SKM-1 (cell line): ENCODE data around the gene VPS72.

Experiments used
- DNase-seq: peaks from one replicate; lab custom pipeline; 2025; ENCODE audit not compliant: unreplicated experiment; lab: John Stamatoyannopoulos, UW

VPS72 gene

GRCh38 chr1:151145304-151146071, 44.5 kb downstream of the VPS72 start:
- DNase-seq, result no peak

DNA sequence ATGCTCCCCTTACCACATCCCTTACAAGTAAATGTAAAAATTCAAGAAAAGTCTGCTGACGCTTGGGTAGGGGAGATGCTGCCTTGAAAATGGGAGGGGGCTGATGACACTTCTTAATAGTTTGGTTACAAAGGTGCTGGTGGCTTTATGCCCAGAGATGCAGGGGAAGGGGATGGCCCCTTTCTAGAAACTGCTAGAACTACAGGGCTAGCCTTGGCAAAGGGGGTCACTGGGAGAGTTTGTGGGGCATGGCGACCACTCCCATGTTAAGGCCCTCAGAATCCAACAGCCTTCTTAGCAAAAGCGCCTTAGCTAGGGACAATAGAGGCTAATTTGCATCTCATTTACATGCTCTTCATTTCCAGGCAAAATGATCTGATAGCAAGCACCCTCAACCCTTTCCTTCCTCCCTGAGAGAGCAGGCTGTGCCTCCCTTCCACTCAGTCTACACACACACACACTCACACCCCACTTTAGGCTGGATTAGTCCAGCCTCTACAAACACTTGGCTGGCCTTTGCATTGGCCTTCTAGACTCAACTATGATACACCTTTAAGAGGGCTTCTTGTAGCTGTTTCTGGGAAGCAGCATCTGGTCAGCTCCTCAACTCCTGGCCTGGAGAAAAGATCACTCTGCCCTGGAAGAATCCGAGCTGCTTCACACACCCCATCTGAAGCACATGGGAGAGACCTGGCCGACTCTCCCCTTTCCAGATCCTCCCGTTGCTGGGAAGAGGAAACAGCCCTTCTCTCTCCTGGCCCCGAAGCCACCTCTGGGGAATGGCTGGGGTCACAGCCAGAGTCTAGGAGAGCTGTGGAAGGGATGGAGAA, 45.3 kb downstream of the VPS72 start:
- no peak for DNase-seq

GRCh38 chr1:151143986-151144385, 46.0 kb downstream of the VPS72 start:
- no peak for DNase-seq

- DNase-seq, result no peak
These were observed 47.0 kb downstream of the VPS72 start for GRCh38 chr1:151143057-151143435.

- DNase-seq, result no peak
These were observed 47.5 kb downstream of the VPS72 start for GRCh38 chr1:151142411-151143056.

- DNase-seq, result no peak
These were observed 52.2 kb downstream of the VPS72 start for GRCh38 chr1:151137789-151138188.

- DNase-seq, result no peak
These were observed 54.3 kb downstream of the VPS72 start for GRCh38 chr1:151135433-151136385.

DNA sequence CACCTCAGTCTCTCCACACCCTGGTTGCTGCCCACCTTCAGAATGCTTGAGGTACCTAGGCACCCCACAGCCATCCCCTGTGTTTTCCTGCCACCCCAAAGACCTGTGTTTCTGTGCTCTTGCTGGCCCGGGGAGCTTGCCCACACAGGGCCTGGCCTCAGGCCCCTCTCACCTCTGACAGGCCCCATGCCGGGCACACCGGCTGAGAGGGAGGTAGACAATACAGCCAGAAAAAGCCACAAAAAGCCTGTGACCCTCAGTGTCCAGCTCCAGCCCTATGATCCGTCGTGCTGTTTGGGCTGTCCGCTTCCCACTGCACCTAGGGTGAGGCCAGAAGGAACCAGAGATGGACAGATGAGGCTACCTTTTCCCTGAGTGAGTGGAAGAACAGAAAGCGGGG, 55.0 kb downstream of the VPS72 start:
- no peak for DNase-seq

DNA sequence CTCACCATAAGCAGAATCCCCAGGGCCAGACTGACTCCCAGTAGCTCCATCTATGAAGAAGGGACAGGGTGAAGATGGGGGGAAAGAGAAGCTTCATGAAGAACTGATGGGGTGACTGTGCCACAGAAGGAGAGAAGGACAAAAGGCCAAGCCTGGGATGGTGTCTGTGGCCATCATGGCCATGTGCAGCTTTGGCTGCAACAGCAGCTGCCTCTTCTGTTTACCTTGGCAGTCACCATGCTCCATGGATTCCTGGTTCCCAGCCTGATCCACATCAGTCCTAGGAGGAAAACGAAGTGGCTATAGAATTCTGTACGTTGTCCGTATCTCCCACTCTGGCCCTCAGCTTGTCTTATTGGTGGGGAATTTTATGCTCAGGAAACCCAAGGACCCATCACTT, 55.6 kb downstream of the VPS72 start:
- DNase-seq, result no peak

DNA sequence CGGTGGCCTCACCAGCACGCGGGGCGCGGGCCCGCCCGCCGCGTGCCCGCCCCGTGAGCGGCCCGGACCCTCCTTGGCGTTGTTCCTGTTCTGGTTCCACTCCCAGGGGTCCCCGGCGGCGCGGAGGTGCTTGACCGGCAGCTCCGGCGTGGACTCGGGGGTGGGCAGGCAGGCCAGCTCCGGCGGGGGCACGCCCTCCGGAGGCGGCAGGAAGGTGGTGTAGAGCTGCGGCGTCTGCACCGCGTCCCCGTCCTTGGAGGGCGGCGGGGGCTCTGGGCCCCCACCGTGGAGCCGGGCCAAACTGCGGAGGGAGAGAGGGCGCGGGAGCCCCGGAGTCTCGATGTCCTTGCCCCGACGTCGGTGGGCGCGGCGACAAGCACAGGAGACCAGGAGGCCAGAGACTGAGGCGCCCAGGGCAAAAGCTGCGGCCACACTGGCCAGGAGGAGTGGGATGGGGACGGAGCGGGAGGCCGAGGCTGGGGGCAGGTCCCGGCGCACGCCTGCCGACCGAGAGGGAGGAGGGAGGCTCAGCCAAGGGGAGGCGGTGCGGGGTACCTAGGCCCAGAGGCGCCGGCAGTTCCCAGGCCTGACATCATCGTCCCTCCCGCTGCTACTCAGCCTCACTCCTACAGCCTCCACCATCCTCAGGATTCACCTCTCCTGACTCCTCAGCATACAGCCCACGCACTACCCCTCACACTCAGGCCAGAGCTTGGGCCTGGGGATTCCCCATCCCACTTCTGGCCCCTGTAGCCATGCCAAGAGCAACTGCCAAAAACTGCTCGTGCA, 56.8 kb downstream of the VPS72 start:
- DNase-seq, result no peak

DNA sequence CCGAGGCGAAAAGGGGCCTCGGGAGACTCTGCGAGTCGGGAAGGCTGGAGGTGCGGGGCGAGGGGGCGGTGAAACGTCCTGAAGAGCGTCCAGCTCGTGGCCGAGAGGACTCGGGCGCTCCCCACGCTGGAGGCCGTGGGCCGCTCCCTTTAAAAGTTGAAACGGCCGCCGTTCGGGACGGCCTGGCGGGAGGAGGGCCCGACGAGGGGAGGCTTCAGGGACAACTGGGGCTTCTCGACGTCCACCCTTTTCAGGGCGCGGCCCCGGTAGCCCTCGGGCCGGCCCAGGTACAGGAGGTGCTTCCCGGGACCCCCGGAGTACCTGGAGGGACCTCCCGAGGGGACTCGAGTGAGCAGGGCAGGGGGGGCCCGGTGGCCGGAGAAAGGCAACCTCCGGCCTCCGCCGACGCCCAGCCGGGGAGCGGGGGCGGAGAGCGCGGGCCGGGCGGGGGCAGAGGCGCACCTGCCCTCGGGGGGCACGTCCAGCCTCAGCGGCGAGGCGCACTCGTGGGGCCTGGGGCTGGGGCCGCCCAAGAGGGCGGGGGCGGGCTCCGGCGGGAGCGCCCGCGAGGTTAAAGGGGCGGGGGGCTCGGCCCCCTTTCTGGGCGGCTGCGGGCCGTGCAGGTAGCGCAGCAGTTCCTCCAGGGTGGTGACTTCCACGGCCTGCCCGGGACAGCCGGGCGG, 57.5 kb downstream of the VPS72 start:
- DNase-seq, result no peak

GRCh38 chr1:151131701-151132334, 58.2 kb downstream of the VPS72 start:
- DNase-seq, result no peak

GRCh38 chr1:151130987-151131586, 58.9 kb downstream of the VPS72 start:
- no peak for DNase-seq

DNA sequence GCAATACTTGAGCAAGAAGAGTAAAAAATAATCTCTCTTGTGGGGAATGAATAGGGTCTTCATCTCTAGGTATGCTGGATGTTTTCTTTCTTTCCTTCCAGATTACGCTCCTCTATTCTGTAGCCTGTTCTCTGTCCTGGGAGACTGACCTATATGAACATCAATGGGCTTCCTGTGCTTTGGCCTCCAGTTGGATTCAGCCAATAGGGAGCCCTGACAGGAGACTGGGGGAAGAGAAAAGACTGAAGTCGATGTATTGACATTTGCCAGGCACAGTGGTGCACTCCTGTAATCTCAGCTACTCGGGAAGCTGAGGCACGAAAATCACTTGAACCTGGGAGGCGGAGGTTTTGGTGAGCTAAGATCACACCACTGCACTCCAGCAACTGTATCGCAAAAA, 61.2 kb downstream of the VPS72 start:
- DNase-seq, result no peak
